Measurements from ENCODE around the gene BUB1B. TPM values are rescaled to one million over a fixed set of nuclear protein-coding genes. Genes with fewer than 3 reads are reported as not detected.

Gene BUB1B
- total RNA-seq (2021), result 83.2 and 86.5 TPM in 2 replicates
- long read RNA-seq, transcript BUB1B-201 (23 exons, 3,725 nt), result major isoform, 93 of 174 reads
- long read RNA-seq, partial matches to known transcripts, result 51 of 174 reads
- long read RNA-seq, other reads (novel, unspliced or antisense), result 30 of 174 reads

- peak within 1 kb of the TSS; percentile 91 for H3K9ac ChIP-seq (ENCODE audit: extremely low read depth, insufficient read length, low read length)
- no peak within 1 kb of the TSS for H2AFZ ChIP-seq (ENCODE audit: low read length)
- no peak within 1 kb of the TSS for H2BK15ac ChIP-seq (ENCODE audit: low read depth, low read length)
- no peak within 1 kb of the TSS for H4K8ac ChIP-seq (replicated peaks; ENCODE audit: insufficient read length, low read depth, low read length)
- H2BK120ac ChIP-seq (ENCODE audit: low read depth, low read length, poor library complexity, severe bottlenecking), result no peak within 1 kb of the TSS
- peak within 1 kb of the TSS; percentile 33 for H3K27ac ChIP-seq (ENCODE audit: insufficient read length, low read depth, low read length)
- H3K23me2 ChIP-seq (ENCODE audit: insufficient read length, low read depth, low read length, poor library complexity, severe bottlenecking), result peaks cover 6% of the 10 kb centered on the region
- H2AK5ac ChIP-seq (ENCODE audit: insufficient read length, low read length), result no peak within 1 kb of the TSS
- Mint-ChIP-seq H3K4me3 (no peak within 1 kb of the TSS), H3K27ac (no peak within 1 kb of the TSS), H3K4me1 (peaks cover 28% of the 10 kb centered on the region in 2 experiments), H3K9me3 (no peaks in the 10 kb centered on the region), H3K27me3 (ENCODE audit: low read depth) (no peaks in the 10 kb centered on the region), H3K36me3 (ENCODE audit: insufficient read depth in 1 of 3, low read depth in 3 of 3) (peaks cover 16 to 29% (median 23%) of the 10 kb centered on the region in 3 experiments; a peak in 6 of 7 replicates)
- H4K5ac ChIP-seq (ENCODE audit: insufficient read length, low read depth, low read length), result peak within 1 kb of the TSS; percentile 31
- peak within 1 kb of the TSS; percentile 23 for H3K56ac ChIP-seq (ENCODE audit: insufficient read length, low read depth, low read length)
- no peak within 1 kb of the TSS; the same call in 1 of the 2 replicates for H3K4ac ChIP-seq (ENCODE audit: low read depth, low read length)
- no peak within 1 kb of the TSS for H2BK20ac ChIP-seq (ENCODE audit: low read depth, low read length, poor library complexity, severe bottlenecking)
- H2BK12ac ChIP-seq (ENCODE audit: insufficient read length, low read depth, low read length), result no peak within 1 kb of the TSS
- no peaks in the 10 kb centered on the region for H3K27me3 ChIP-seq (ENCODE audit: insufficient read depth, low read length)
- peaks cover 7% of the 10 kb centered on the region for H3K79me1 ChIP-seq (ENCODE audit: insufficient read depth, low read depth, low read length, poor library complexity, severe bottlenecking)
- H2BK5ac ChIP-seq (ENCODE audit: insufficient read length, low read length), result no peak within 1 kb of the TSS
- H3K18ac ChIP-seq (ENCODE audit: insufficient read length, low read depth, low read length), result peak within 1 kb of the TSS; percentile 83
- H3K23ac ChIP-seq (ENCODE audit: insufficient read length, low read depth, low read length), result no peak within 1 kb of the TSS
- peak within 1 kb of the TSS; percentile 96 for H3K4me2 ChIP-seq (ENCODE audit: insufficient read depth, insufficient read length, low read length)
- peaks cover 37% of the 10 kb centered on the region for H3K79me2 ChIP-seq (ENCODE audit: insufficient read depth, low read length)
- H4K91ac ChIP-seq (ENCODE audit: insufficient read length, low read depth, low read length), result no peak within 1 kb of the TSS
- no peak within 1 kb of the TSS for H3T11ph ChIP-seq (ENCODE audit: low read length)
- H3K14ac ChIP-seq (ENCODE audit: insufficient read depth, low read length), result peak within 1 kb of the TSS; percentile 95
- no peak for TF ChIP-seq CTCF (conservative IDR thresholded peaks at IDR 0.05)
- DNase-seq, result peak; percentile 97
- peaks cover 14% of the 10 kb centered on the region for H3K4me1 ChIP-seq (ENCODE audit: insufficient read depth, low read length)
- H3K9me3 ChIP-seq (ENCODE audit: control insufficient read depth, low read depth, low read length), result no peaks in the 10 kb centered on the region
- WGBS (ENCODE audit: extremely low coverage, insufficient read length, low lambda C conversion rate), result no CpG with 5 or more reads among the region's 54 CpGs
- no peaks in the 10 kb centered on the region for H4K20me1 ChIP-seq (ENCODE audit: control insufficient read depth, insufficient read depth, insufficient read length)
These were observed at the start of gene BUB1B for GRCh38 chr15:40160689-40161688. Gene BUB1B (plus strand): TSS chr15:40161069. CDS start chr15:40161221, 152 bp downstream.

All from H9 (cell line).